Measurements from ENCODE around the gene KCNA3.

- TF ChIP-seq CTCF (IDR thresholded peaks at IDR 0.05) (no peak), POLR2A (IDR thresholded peaks at IDR 0.05) (no peak)
Measured at GRCh38 chr1:110648417-110648816, 26.3 kb downstream of the KCNA3 start.

Measured in testis (tissue), 2 donors.